GM19035 (cell line): Measurements from ENCODE around the gene NELL2.
A peak's percentile ranks its signal among the peaks of the same experiment; 100 is the strongest.
"Not testable (repeated sequence)": the region's sequence is repeated elsewhere in the genome, so short reads cannot be mapped to it uniquely, and the experiment has no call there.

Experiments used
- ATAC-seq: cut with Tn5 transposase; IDR thresholded peaks from one replicate; pipeline ENCODE4 v1.9.1; 2021; ENCODE audit not compliant: unreplicated experiment

The NELL2 gene

GRCh38 chr12:44847888-44848702, 28.0 kb downstream of the NELL2 start:
- peak; percentile 92 for ATAC-seq

GRCh38 chr12:44847403-44847802, 28.7 kb downstream of the NELL2 start:
- peak; percentile 9 for ATAC-seq

DNA sequence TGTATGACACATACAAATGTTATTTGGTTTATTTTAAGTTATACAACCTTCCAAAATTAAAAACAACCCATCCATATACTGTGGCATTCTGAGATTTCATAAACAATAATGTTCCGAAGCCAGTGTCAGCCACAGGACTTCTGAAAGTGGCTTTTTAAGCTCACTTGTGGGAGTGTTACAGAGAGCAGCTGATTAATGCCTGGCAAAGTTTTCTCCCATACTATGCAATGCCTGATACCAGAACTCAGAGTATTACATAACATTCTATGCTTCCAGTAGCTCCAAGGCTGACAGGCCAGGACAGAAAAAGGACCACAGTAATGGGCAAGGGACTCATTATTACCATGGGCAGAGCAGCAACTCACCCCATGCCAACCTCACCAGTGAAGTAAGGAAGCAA, 29.3 kb downstream of the NELL2 start:
- ATAC-seq, result no peak

- no peak for ATAC-seq
These were observed 33.4 kb downstream of the NELL2 start for GRCh38 chr12:44842669-44843068.

GRCh38 chr12:44839785-44840184, 36.3 kb downstream of the NELL2 start:
- ATAC-seq, result no peak

GRCh38 chr12:44837114-44837755, 38.9 kb downstream of the NELL2 start:
- no peak for ATAC-seq

GRCh38 chr12:44835641-44836379, 40.3 kb downstream of the NELL2 start:
- ATAC-seq, result no peak

DNA sequence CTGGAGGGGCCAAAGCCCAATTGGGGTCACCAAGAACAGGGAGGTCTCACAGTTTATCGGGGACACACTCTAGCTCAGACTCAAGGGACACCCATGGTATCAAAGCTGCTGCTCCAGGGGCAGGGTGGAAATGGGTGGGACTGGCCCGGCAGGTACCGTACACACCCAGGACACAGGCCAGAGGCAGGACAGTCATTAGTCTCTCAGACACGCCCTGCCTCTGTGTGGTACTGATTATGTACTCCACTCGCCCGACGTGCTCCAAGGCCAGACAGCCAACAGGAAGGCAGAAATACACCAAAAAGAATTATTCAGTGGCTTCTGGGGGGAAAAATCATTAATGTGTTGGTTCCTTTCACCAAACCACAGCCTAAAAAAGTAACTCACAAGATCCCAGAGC, 41.1 kb downstream of the NELL2 start:
- not testable (repeated sequence) for ATAC-seq

DNA sequence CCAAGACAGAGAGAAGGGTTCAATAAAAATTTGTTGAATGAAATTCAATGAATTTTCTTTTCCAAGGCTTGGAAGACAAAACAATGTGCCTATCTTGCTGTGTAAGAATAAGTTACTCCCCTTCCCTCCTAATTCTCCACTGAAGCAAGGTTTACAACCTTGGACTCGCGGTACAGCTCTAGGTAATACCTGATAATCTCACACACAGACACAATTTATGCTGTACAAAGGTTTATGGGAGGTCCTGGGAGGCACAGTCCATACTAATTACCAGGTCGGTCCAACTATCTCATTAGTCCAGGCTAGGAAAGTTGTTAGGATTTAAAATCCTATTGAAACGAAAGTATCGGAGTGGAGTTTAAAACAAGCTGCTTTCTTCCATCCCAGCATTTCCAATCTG, 42.6 kb downstream of the NELL2 start:
- ATAC-seq, result no peak

DNA sequence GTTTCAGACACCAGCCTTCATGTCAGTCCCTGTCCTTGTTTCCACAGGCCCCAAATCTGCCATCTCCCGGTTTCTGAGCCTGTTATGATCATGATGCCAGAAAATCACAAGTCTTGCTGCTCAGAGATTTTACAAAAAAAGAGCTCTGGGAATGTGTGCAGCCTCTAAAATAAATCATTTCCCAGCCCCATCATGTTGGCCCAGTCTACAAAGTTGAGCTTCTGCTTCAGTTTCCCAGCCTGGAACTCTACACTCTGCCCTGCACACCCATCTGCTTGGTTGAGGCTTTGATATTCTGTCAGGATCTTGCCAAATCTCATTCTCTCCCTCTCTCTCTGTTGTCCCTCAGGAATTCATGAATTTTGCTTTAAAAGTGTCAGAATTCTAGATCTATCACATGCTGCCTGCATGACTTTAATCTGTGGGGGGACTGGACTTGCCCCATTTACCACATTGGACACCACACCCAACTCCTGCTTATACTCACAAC, 45.5 kb downstream of the NELL2 start:
- no peak for ATAC-seq

DNA sequence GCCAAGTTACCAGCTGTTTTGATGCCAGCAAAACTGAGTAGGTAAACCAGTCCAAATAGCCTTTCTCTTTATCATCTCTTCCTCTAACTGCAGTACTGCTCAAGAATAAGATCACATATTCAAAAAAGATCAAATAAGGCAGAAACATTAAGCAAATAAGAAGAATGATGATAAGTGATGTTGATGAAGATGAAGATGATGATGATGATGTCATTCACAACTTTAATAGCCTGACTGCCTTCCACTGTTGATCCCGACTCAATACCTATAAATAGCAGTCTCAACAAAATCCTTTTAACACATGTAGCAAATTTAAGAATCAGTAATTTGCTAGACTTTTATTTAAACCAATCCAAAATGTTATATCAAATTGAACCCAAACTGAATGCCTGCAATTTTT, 47.1 kb downstream of the NELL2 start:
- no peak for ATAC-seq

GRCh38 chr12:44827832-44828438, 48.2 kb downstream of the NELL2 start:
- no peak for ATAC-seq

GRCh38 chr12:44821702-44822101, 54.4 kb downstream of the NELL2 start:
- ATAC-seq, result not testable (repeated sequence)

- ATAC-seq, result no peak
These were observed 56.2 kb downstream of the NELL2 start for GRCh38 chr12:44819884-44820283.

- ATAC-seq, result no peak
These were observed 58.4 kb downstream of the NELL2 start for GRCh38 chr12:44817687-44818086.

- ATAC-seq, result no peak
These were observed 59.6 kb downstream of the NELL2 start for GRCh38 chr12:44816446-44817017.

GRCh38 chr12:44812062-44812461, 64.1 kb downstream of the NELL2 start:
- peak; percentile 85 for ATAC-seq

DNA sequence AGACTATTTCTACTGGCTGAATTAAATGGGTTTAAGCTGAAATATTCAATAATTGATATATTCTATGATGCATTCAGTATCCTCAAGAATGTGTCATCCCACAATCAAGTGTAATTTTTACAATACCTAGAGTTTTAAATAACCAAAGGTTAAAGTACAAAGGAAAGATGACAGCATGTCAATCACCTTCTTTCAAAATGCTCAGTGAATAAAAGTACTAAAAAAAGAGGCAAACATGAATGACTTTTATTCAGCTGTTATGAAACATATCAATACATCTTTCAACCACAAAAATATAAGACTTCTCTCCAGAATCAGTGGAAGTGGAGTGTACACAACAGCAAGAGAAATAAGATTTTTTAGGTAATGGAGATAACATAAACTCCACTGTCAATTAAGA, 72.0 kb downstream of the NELL2 start:
- no peak for ATAC-seq

DNA sequence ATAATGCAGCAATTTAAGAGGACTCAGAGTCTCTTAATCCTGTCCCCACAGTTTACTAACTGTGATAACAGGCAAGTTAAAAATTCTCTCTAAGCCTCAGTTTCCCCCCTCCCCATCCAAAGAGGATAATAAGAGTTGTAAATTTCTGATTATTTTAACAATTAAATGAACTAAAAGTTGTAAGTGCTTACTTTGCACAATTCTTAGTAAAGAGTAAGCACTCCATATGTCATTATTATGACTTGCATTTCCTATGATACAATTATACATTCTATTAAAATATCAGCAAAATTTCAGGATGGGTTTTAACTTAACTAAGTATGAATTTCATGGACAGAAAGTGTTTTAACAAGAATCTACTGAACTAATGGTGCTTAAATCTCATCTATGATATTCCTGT, 80.1 kb downstream of the NELL2 start:
- ATAC-seq, result no peak

GRCh38 chr12:44788731-44789130, 87.4 kb downstream of the NELL2 start:
- ATAC-seq, result no peak

DNA sequence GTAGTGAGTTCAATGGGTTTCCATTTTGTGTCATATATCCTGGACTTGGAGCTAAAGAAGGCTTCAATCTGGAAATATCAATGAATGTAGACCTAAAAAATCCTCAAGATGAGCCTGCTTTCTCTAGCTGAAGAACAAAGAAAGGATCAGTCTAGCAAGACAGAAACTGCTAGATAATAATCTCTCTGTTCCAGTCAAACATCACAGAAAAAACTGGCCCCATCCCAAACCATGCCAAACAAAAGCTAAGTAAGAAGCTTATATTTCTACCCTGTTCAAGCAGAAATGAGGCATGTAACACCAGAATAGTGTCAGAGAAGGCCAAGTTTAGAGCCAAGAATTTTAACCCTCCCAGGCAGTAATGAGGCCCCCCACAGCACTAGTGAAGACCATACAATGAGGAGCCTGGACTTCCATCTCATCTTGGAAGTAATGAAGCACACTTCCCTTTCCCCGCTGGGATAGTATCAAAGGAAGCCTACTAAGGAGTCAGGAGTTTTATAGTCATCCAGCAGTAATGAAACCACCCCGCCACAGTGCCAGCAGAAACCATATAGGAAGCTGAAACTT, 95.8 kb downstream of the NELL2 start:
- ATAC-seq, result no peak
